Trophoblast cell (in vitro differentiated cells and primary cell): ENCODE measurements around the gene WWP2.

Experiments used
- DNase-seq, 2 donors: peaks; one replicate each; pipeline ENCODE4 v3.0.0-alpha.2; 2016
- H2AFZ ChIP-seq: 2 replicates; pipeline ENCODE4 v1.6.1; 2013; ENCODE audit warnings: low read length, moderate library complexity, mild to moderate bottlenecking; ENCODE audit not compliant: insufficient read depth, poor library complexity
- H2AK5ac ChIP-seq: 2 replicates; pipeline ENCODE4 v1.6.1; 2013; ENCODE audit warnings: mild to moderate bottlenecking, low read length
- H2BK120ac ChIP-seq: 2 replicates; pipeline ENCODE4 v1.6.1; 2013; ENCODE audit warnings: low read length, mild to moderate bottlenecking, moderate library complexity; ENCODE audit not compliant: insufficient read depth, poor library complexity
- H2BK12ac ChIP-seq: 2 replicates; pipeline ENCODE4 v1.6.1; 2013; ENCODE audit warnings: mild to moderate bottlenecking, low read length, moderate library complexity
- H2BK5ac ChIP-seq: 2 replicates; pipeline ENCODE4 v1.6.1; 2013; ENCODE audit warnings: low read length, low read depth, moderate library complexity, mild to moderate bottlenecking; ENCODE audit not compliant: poor library complexity
- H3K14ac ChIP-seq: 2 replicates; pipeline ENCODE4 v1.6.1; 2013; ENCODE audit warnings: mild to moderate bottlenecking, low read length
- H3K18ac ChIP-seq: 2 replicates; pipeline ENCODE4 v1.6.1; 2013; ENCODE audit warnings: mild to moderate bottlenecking, low read length
- H3K23ac ChIP-seq: 2 replicates; pipeline ENCODE4 v1.6.1; 2013; ENCODE audit warnings: low read length
- H3K27ac ChIP-seq: 2 replicates; pipeline ENCODE4 v1.5.1; 2013; ENCODE audit warnings: low read depth, mild to moderate bottlenecking, inconsistent platforms, low read length, moderate library complexity
- H3K27me3 ChIP-seq: 2 replicates; pipeline ENCODE4 v1.6.1; 2013; ENCODE audit warnings: inconsistent platforms, mild to moderate bottlenecking, low read length, moderate library complexity; ENCODE audit not compliant: insufficient read depth
- H3K36me3 ChIP-seq, 2 experiments: 1 replicate in 1 of 2; 2 replicates in 1 of 2; pipeline ENCODE4 v1.6.1; 2013; ENCODE audit warnings: low read length in 2 of 2, mild to moderate bottlenecking in 2 of 2, moderate library complexity in 1 of 2; ENCODE audit not compliant: insufficient read depth in 2 of 2, control insufficient read depth in 1 of 2
- H3K4ac ChIP-seq: 2 replicates; pipeline ENCODE4 v1.6.1; 2013; ENCODE audit warnings: low read depth, mild to moderate bottlenecking, low read length, moderate library complexity
- H3K4me1 ChIP-seq, 2 experiments: 1 replicate in 1 of 2; 2 replicates in 1 of 2; pipeline ENCODE4 v1.6.1; 2013; ENCODE audit warnings: low read length in 2 of 2, mild to moderate bottlenecking in 2 of 2, moderate library complexity in 1 of 2; ENCODE audit not compliant: insufficient read depth in 2 of 2, control insufficient read depth in 1 of 2
- H3K4me2 ChIP-seq: 2 replicates; pipeline ENCODE4 v1.6.1; 2013; ENCODE audit warnings: inconsistent platforms, mild to moderate bottlenecking, low read length, moderate library complexity
- H3K4me3 ChIP-seq: 2 replicates; pipeline ENCODE4 v1.5.1; 2013; ENCODE audit warnings: mild to moderate bottlenecking, low read depth, low read length, inconsistent platforms
- H3K79me1 ChIP-seq: one replicate; pipeline ENCODE4 v1.6.1; 2013; ENCODE audit warnings: low read length
- H3K79me2 ChIP-seq: 2 replicates; pipeline ENCODE4 v1.6.1; 2013; ENCODE audit warnings: low read length, mild to moderate bottlenecking; ENCODE audit not compliant: control insufficient read depth, insufficient read depth, poor library complexity
- H3K9ac ChIP-seq: 2 replicates; pipeline ENCODE4 v1.6.1; 2013; ENCODE audit warnings: mild to moderate bottlenecking, low read length
- H3K9me3 ChIP-seq: 2 replicates; pipeline ENCODE4 v1.6.1; 2013; ENCODE audit warnings: low read depth, mild to moderate bottlenecking, control low read depth, inconsistent platforms, low read length; ENCODE audit not compliant: insufficient read depth
- H4K12ac ChIP-seq: 2 replicates; pipeline ENCODE4 v1.6.1; 2013; ENCODE audit warnings: low read depth, mild to moderate bottlenecking, low read length, moderate library complexity
- H4K8ac ChIP-seq: 2 replicates; pipeline ENCODE4 v1.6.1; 2013; ENCODE audit warnings: low read depth, mild to moderate bottlenecking, low read length, moderate library complexity
- H4K91ac ChIP-seq: one replicate; pipeline ENCODE4 v1.6.1; 2013; ENCODE audit warnings: low read depth, mild to moderate bottlenecking, low read length, moderate library complexity
- WGBS: extraction: QIAGEN DNeasy Blood & Tissue Kit; methylation state at CpG from one replicate; pipeline ENCODE4 v1.1.7; 2013; ENCODE audit warnings: missing lambda C conversion rate; ENCODE audit not compliant: insufficient read length, insufficient coverage; ENCODE audit errors: extremely low coverage; 5-methylcytosine and 5-hydroxymethylcytosine counted together

WWP2 gene

DNA sequence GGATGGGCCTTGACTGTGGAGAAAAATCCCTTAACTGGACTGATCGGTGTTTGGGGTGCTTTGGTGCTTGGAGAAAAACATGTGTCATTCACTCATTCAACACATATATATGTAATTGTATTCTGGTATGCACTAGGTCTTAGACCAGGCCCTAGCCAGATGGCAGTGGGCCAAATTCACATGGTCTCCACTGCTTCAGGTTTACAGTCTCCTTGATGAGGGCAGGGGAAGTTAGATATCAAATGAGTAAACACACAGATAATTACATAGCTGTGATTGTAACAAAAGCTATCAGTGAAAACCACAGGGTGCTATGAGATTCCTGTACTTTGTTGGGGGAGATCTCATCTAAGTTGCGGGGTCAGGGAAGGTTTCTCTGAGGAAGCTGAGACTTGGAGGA, 78.8 kb downstream of the WWP2 start:
- no peak overlapping the region for H3K4me2 ChIP-seq
- H3K79me2 ChIP-seq: no peaks in the 10 kb centered on the region
- peaks cover 4% of the 10 kb centered on the region in 2 experiments for H3K36me3 ChIP-seq
- H3K27me3 ChIP-seq: no peaks in the 10 kb centered on the region
- no peaks in the 10 kb centered on the region for H3K9me3 ChIP-seq
- peak overlapping the region; percentile 7 for H4K12ac ChIP-seq
- H3K9ac ChIP-seq: no peak overlapping the region
- H2BK5ac ChIP-seq: no peak overlapping the region
- H2AFZ ChIP-seq: no peak overlapping the region
- no peak for DNase-seq
- WGBS: no CpG with 5 or more reads among the region's 2 CpGs
- no peak overlapping the region for H3K27ac ChIP-seq
- no peak overlapping the region for H2BK12ac ChIP-seq
- no peak overlapping the region for H4K91ac ChIP-seq
- no peak overlapping the region for H3K4ac ChIP-seq
- H4K8ac ChIP-seq: no peak overlapping the region
- H3K4me3 ChIP-seq: no peak overlapping the region
- H3K18ac ChIP-seq: no peak overlapping the region
- H3K23ac ChIP-seq: no peak overlapping the region
- no peak overlapping the region for H3K14ac ChIP-seq
- H2BK120ac ChIP-seq: no peak overlapping the region
- no peak overlapping the region for H2AK5ac ChIP-seq
- H3K4me1 ChIP-seq: no peaks in the 10 kb centered on the region
- no peaks in the 10 kb centered on the region for H3K79me1 ChIP-seq

DNA sequence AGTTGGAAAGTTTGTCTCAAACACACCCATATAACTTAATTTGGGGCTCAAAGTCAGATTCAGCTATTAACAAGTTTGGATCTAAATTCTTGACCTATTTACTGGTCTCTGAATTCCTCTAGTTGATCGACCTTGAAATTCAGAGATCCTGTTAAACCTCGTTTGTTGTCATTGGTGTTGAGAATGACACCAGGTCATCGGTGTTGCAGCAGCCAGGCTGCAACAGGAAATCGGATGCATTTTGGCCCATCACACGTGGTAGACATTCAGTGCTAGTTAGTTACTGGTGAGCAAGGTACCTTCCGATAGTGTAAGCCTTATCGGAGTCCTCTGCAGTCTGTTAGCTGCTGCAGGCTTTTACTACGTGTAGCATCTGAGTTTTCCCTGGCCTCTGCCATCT, 82.3 kb downstream of the WWP2 start:
- H2BK5ac ChIP-seq: no peak overlapping the region
- no peaks in the 10 kb centered on the region for H3K79me1 ChIP-seq
- H3K79me2 ChIP-seq: no peaks in the 10 kb centered on the region
- no peak overlapping the region for H2BK120ac ChIP-seq
- no peaks in the 10 kb centered on the region for H3K27me3 ChIP-seq
- no peak overlapping the region for H3K23ac ChIP-seq
- H3K4me1 ChIP-seq: no peaks in the 10 kb centered on the region
- H3K4me3 ChIP-seq: no peak overlapping the region
- H2AFZ ChIP-seq: no peak overlapping the region
- H3K4ac ChIP-seq: no peak overlapping the region
- H2AK5ac ChIP-seq: no peak overlapping the region
- H3K9ac ChIP-seq: no peak overlapping the region
- no peak overlapping the region for H3K4me2 ChIP-seq
- no peak overlapping the region for H2BK12ac ChIP-seq
- H4K12ac ChIP-seq: no peak overlapping the region
- H3K36me3 ChIP-seq: peaks cover 4% of the 10 kb centered on the region in 2 experiments
- no peak overlapping the region for H3K27ac ChIP-seq
- no peak overlapping the region for H3K14ac ChIP-seq
- H3K18ac ChIP-seq: no peak overlapping the region
- no peak overlapping the region for H4K91ac ChIP-seq
- no CpG with 5 or more reads among the region's 8 CpGs for WGBS
- no peaks in the 10 kb centered on the region for H3K9me3 ChIP-seq
- no peak for DNase-seq
- no peak overlapping the region for H4K8ac ChIP-seq

DNA sequence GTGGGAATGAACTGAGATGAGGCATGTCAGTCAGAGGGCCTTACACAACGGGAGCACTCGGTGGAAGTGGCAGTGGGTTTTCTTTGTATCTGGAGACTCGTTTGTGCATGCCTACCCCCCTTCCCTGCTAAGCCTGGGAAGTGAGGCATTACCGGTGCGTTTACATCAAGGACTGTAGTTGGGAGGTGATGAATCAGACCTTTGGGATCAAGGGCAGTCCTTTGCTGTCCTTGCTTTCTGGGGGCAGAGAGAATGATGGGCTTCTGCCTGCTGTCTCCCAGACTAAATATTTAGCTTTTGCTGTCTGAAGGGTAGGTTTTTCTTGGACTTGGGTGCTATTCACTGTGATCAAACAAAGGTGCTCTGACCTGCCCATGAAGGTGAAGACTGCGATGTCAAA, 83.0 kb downstream of the WWP2 start:
- H3K4me3 ChIP-seq: no peak overlapping the region
- H3K4ac ChIP-seq: no peak overlapping the region
- no peak overlapping the region for H3K9ac ChIP-seq
- H2AK5ac ChIP-seq: no peak overlapping the region
- no peak overlapping the region for H3K27ac ChIP-seq
- no peak for DNase-seq
- no peaks in the 10 kb centered on the region for H3K4me1 ChIP-seq
- no peaks in the 10 kb centered on the region for H3K9me3 ChIP-seq
- H2BK5ac ChIP-seq: no peak overlapping the region
- no peak overlapping the region for H3K14ac ChIP-seq
- H3K36me3 ChIP-seq: peaks cover 2 to 4% of the 10 kb centered on the region in 2 experiments
- H2BK120ac ChIP-seq: no peak overlapping the region
- no peak overlapping the region for H4K8ac ChIP-seq
- H4K91ac ChIP-seq: no peak overlapping the region
- no peak overlapping the region for H3K18ac ChIP-seq
- WGBS: no CpG with 5 or more reads among the region's 6 CpGs
- H4K12ac ChIP-seq: no peak overlapping the region
- no peak overlapping the region for H3K23ac ChIP-seq
- H3K79me1 ChIP-seq: no peaks in the 10 kb centered on the region
- H2AFZ ChIP-seq: no peak overlapping the region
- no peak overlapping the region for H2BK12ac ChIP-seq
- no peak overlapping the region for H3K4me2 ChIP-seq
- no peaks in the 10 kb centered on the region for H3K27me3 ChIP-seq
- H3K79me2 ChIP-seq: no peaks in the 10 kb centered on the region

DNA sequence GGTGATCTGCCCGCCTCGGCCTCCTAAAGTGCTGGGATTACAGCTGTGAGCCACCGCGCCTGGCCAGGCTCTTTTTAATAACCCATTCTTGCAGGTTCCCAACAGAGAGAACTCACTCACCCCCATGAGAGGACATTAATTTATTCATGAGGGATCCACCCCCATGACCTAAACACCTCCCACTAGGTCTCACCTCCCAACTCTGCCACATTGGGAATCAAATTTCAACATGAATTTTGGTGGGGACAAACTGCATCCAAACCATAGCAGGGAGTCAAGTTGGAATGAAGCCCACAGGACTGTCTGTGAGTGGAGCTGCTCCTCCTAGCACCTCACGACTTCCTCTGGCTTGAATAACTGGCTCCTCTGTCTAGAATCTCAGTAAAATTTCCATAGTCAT, 85.5 kb downstream of the WWP2 start:
- Histone ChIP-seq H3K79me2 (no peaks in the 10 kb centered on the region), H3K23ac (no peak overlapping the region), H2BK120ac (no peak overlapping the region), H3K4me1 (no peaks in the 10 kb centered on the region), H4K12ac (no peak overlapping the region), H3K36me3 (no peaks in the 10 kb centered on the region), H3K4me2 (no peak overlapping the region), H2AFZ (no peak overlapping the region), H3K79me1 (no peaks in the 10 kb centered on the region), H3K9me3 (no peaks in the 10 kb centered on the region), H3K27ac (no peak overlapping the region), H3K27me3 (no peaks in the 10 kb centered on the region), H2BK12ac (no peak overlapping the region), H3K4me3 (no peak overlapping the region), H3K4ac (no peak overlapping the region), H4K91ac (no peak overlapping the region), H3K18ac (no peak overlapping the region), H3K14ac (no peak overlapping the region), H3K9ac (no peak overlapping the region), H2AK5ac (no peak overlapping the region), H4K8ac (no peak overlapping the region), H2BK5ac (no peak overlapping the region)
- no peak for DNase-seq
- WGBS: no CpG with 5 or more reads among the region's 5 CpGs
